ENCODE measurements around the gene EXOC3L4. TPM values are rescaled to one million over a fixed set of nuclear protein-coding genes. Genes with fewer than 3 reads are reported as not detected.

Gene EXOC3L4
- total and polyA plus RNA-seq, 2 donors (not counting 3 experiments of a cell fraction or from before 2014, with no cell fraction given), result not detected

GRCh38 chr14:103146141-103146709 is 51.7 kb downstream of the EXOC3L4 start:
- POLR2A ChIA-PET, result no interaction called here
- Histone ChIP-seq H2AFZ (ENCODE audit: low read depth, low read length) (no peak overlapping the region), H3K9me3 (replicated peaks; ENCODE audit: control insufficient read depth, insufficient read depth, low read length) (no peaks in the 10 kb centered on the region), H3K4me3 (replicated peaks in 1 of 3; ENCODE audit: insufficient read depth in 1 of 3, low read depth in 1 of 3, low read length in 3 of 3) (no peak overlapping the region), H3K27ac (ENCODE audit: insufficient read depth, low read depth, low read length) (no peak overlapping the region), H3K4me1 (ENCODE audit: control insufficient read depth, extremely low read depth, insufficient read depth, low read length) (no peaks in the 10 kb centered on the region), H4K20me1 (replicated peaks; ENCODE audit: control insufficient read depth, extremely low read depth, insufficient read depth, low read length) (no peaks in the 10 kb centered on the region), H3K36me3 (ENCODE audit: control insufficient read depth in 2 of 2, extremely low read depth in 1 of 2, insufficient read depth in 2 of 2, low read length in 2 of 2) (no peaks in the 10 kb centered on the region), H3K9ac (replicated peaks; ENCODE audit: extremely low read depth, insufficient read depth, low read length) (no peak overlapping the region), H3K9me1 (replicated peaks; ENCODE audit: control insufficient read depth, extremely low read depth, insufficient read depth, low read length) (no peaks in the 10 kb centered on the region), H3K27me3 (ENCODE audit: control insufficient read depth in 2 of 2, insufficient read depth in 2 of 2, low read length in 2 of 2) (peaks cover 20 to 25% of the 10 kb centered on the region in 2 experiments), H3K79me2 (ENCODE audit: control insufficient read depth, insufficient read depth, low read length) (no peaks in the 10 kb centered on the region), H3K4me2 (ENCODE audit: insufficient read depth, low read length) (no peak overlapping the region)
- FAIRE-seq, result no peak
- dilution Hi-C loops (cut with MboI; ENCODE audit: extremely low pct_ligation_motif_present, low sequenced_read_pairs) (no loop called here), intact Hi-C loops (cut with micrococcal nuclease) (no loop called here)
- TF ChIP-seq, protein P1, sequence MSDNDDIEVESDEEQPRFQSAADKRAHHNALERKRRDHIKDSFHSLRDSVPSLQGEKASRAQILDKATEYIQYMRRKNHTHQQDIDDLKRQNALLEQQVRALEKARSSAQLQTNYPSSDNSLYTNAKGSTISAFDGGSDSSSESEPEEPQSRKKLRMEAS (IDR thresholded peaks at IDR 0.05; ENCODE audit: insufficient read depth, insufficient read length), result no peak
- TF ChIP-seq POLR2AphosphoS5 (IDR thresholded peaks at IDR 0.05; ENCODE audit: insufficient read depth, low read depth, low read length), result no peak
- no peak for TF ChIP-seq GATA2 (IDR thresholded peaks at IDR 0.05; ENCODE audit: insufficient read depth, insufficient read length, low read depth, low read length)
- no peak for TF ChIP-seq EZH2 (IDR thresholded peaks at IDR 0.05; ENCODE audit: borderline replicate concordance, low read depth, low read length, severe bottlenecking)
- no TSS peak for BruUV-seq (replicated peaks)
- CTCF ChIA-PET, result interaction anchor here (2.3 to 13.7 kb wide), 2 partner anchors 41 to 43 kb away, joined by 8 to 219 read pairs; no protein-coding TSS in a partner anchor
- no peak for DNase-seq (ENCODE audit: low read depth, low spot score)

DNA sequence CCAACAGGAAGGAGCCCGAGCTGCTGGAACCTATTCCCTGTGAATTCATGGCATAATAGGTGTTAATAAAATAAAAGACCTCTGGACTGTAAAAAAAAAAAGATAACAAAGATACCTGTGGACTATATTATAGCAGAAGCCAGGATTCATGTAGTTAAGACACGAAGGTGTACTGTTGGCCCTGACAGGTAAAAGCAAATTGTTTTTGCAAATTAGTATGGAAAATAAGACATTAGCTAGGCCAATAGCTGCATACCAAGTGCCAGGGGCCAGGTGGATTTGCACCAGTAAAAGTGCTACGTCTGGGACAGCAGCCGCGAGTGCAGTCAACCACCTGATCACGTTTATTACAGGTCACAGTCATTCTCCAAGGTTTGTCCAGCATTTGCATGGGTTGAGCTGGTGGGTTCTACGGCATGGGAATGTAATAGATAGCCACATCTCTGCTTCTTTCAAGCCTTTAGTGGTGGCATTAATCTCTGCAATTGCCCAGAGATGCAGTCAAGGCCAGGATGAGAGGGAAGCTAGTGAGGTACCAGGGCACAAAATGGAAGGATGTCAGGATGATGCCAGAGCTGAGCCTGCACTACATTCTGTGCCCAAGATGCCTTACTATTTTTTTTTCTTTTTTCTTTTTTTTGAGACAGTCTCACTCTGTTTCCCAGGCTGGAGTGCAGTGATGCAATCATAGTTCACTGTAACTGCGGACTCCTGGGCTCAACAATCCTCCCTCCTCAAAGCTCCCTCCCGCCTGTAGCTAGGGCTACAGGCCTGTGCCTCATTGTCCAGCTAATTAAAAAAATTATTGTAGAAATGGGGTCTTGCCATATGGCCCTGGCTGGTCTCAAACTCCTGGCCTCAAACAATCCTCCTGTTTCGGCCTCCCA is 55.1 kb downstream of the EXOC3L4 start:
- dilution Hi-C loops (cut with MboI; ENCODE audit: extremely low pct_ligation_motif_present, low sequenced_read_pairs) (no loop called here), intact Hi-C loops (cut with micrococcal nuclease) (no loop called here)
- no peak for FAIRE-seq
- TF ChIP-seq POLR2AphosphoS5 (IDR thresholded peaks at IDR 0.05; ENCODE audit: insufficient read depth, low read depth, low read length) (no peak), MYC (IDR thresholded peaks at IDR 0.05; ENCODE audit: low read depth, low read length) (no peak), EZH2 (IDR thresholded peaks at IDR 0.05; ENCODE audit: borderline replicate concordance, low read depth, low read length, severe bottlenecking) (no peak), GATA2 (IDR thresholded peaks at IDR 0.05; ENCODE audit: insufficient read depth, insufficient read length, low read depth, low read length) (no peak), JUN (IDR thresholded peaks at IDR 0.05; ENCODE audit: borderline replicate concordance, insufficient read depth, insufficient read length, low read depth) (no peak), POLR2A (IDR thresholded peaks at IDR 0.05; ENCODE audit: low read depth, low read length) (no peak), FOS (IDR thresholded peaks at IDR 0.05; ENCODE audit: borderline replicate concordance, insufficient read depth, low read length) (no peak)
- TF ChIP-seq, protein P1 (IDR thresholded peaks at IDR 0.05; ENCODE audit: insufficient read depth, insufficient read length), result no peak
- TF ChIP-seq, protein P2, sequence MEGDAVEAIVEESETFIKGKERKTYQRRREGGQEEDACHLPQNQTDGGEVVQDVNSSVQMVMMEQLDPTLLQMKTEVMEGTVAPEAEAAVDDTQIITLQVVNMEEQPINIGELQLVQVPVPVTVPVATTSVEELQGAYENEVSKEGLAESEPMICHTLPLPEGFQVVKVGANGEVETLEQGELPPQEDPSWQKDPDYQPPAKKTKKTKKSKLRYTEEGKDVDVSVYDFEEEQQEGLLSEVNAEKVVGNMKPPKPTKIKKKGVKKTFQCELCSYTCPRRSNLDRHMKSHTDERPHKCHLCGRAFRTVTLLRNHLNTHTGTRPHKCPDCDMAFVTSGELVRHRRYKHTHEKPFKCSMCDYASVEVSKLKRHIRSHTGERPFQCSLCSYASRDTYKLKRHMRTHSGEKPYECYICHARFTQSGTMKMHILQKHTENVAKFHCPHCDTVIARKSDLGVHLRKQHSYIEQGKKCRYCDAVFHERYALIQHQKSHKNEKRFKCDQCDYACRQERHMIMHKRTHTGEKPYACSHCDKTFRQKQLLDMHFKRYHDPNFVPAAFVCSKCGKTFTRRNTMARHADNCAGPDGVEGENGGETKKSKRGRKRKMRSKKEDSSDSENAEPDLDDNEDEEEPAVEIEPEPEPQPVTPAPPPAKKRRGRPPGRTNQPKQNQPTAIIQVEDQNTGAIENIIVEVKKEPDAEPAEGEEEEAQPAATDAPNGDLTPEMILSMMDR (IDR thresholded peaks at IDR 0.05; ENCODE audit: extremely low read depth in 1 of 2, insufficient read depth in 1 of 2, low read depth in 1 of 2, low read length in 2 of 2), result no peak
- H3K9ac ChIP-seq (replicated peaks; ENCODE audit: extremely low read depth, insufficient read depth, low read length), result no peak overlapping the region
- no peaks in the 10 kb centered on the region for H4K20me1 ChIP-seq (replicated peaks; ENCODE audit: control insufficient read depth, extremely low read depth, insufficient read depth, low read length)
- H3K9me3 ChIP-seq (replicated peaks; ENCODE audit: control insufficient read depth, insufficient read depth, low read length), result no peaks in the 10 kb centered on the region
- H3K9me1 ChIP-seq (replicated peaks; ENCODE audit: control insufficient read depth, extremely low read depth, insufficient read depth, low read length), result no peaks in the 10 kb centered on the region
- H3K36me3 ChIP-seq (ENCODE audit: control insufficient read depth in 2 of 2, extremely low read depth in 1 of 2, insufficient read depth in 2 of 2, low read length in 2 of 2), result no peaks in the 10 kb centered on the region
- H3K4me2 ChIP-seq (ENCODE audit: insufficient read depth, low read length), result no peak overlapping the region
- ChIA-PET POLR2A (no interaction called here), CTCF (interaction anchor here (0.6 to 1.9 kb wide), 6 partner anchors 8 to 140 kb away, joined by 3 to 8 read pairs (median 4); no protein-coding TSS in a partner anchor)
- H2AFZ ChIP-seq (ENCODE audit: low read depth, low read length), result no peak overlapping the region
- BruUV-seq (replicated peaks), result no TSS peak
- H3K4me3 ChIP-seq (replicated peaks in 1 of 3; ENCODE audit: insufficient read depth in 1 of 3, low read depth in 1 of 3, low read length in 3 of 3), result no peak overlapping the region
- peaks cover 2 to 9% of the 10 kb centered on the region in 2 experiments for H3K27me3 ChIP-seq (ENCODE audit: control insufficient read depth in 2 of 2, insufficient read depth in 2 of 2, low read length in 2 of 2)
- H3K4me1 ChIP-seq (ENCODE audit: control insufficient read depth, extremely low read depth, insufficient read depth, low read length), result no peaks in the 10 kb centered on the region
- no peak overlapping the region for H3K27ac ChIP-seq (ENCODE audit: insufficient read depth, low read depth, low read length)
- DNase-seq (ENCODE audit: low read depth, low spot score), result no peak
- no peaks in the 10 kb centered on the region for H3K79me2 ChIP-seq (ENCODE audit: control insufficient read depth, insufficient read depth, low read length)
